IPS-18a (cell line): Measurements from ENCODE around the gene IFNK.
A peak's percentile ranks its signal among the peaks of the same experiment; 100 is the strongest.

ENCODE experiments used
- H3K27ac ChIP-seq: one replicate; pipeline ENCODE4 v1.5.1; 2013; ENCODE audit warnings: low read length
- H3K27me3 ChIP-seq: one replicate; pipeline ENCODE4 v1.6.1; 2013; ENCODE audit warnings: mild to moderate bottlenecking, low read length; ENCODE audit not compliant: control insufficient read depth, insufficient read depth
- H3K36me3 ChIP-seq: one replicate; pipeline ENCODE4 v1.6.1; 2013; ENCODE audit warnings: low read depth, low read length; ENCODE audit not compliant: control insufficient read depth
- H3K4me1 ChIP-seq: one replicate; pipeline ENCODE4 v1.6.1; 2013; ENCODE audit warnings: low read depth, low read length; ENCODE audit not compliant: control insufficient read depth
- H3K4me3 ChIP-seq: one replicate; pipeline ENCODE4 v1.5.1; 2013; ENCODE audit warnings: low read length
- H3K9ac ChIP-seq: one replicate; pipeline ENCODE4 v1.6.1; 2013; ENCODE audit warnings: mild to moderate bottlenecking, low read length, moderate library complexity
- H3K9me3 ChIP-seq: one replicate; pipeline ENCODE4 v1.6.1; 2013; ENCODE audit warnings: low read depth, low read length; ENCODE audit not compliant: control insufficient read depth

Gene IFNK

DNA sequence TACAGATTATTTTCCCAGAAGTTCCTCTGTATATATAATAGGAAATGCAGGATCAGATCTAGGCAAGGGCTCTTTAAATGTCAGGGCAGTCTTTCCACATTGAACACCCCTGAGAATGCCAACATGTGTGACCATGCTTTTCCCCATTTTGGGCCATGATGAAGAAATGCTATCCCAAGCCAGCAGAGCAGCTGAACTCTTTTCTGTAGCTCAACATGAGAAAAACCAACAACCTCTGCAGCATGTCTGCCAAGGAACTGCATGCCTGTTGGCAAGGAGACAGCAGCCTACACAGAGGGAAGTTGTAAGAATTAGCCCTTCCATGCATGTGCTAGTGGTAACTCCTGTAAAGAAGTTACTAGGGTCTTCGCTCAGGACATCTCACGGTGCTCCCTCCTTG is 9.5 kb upstream of the IFNK start:
- Histone ChIP-seq H3K4me1 (no peaks in the 10 kb centered on the region), H3K36me3 (no peaks in the 10 kb centered on the region), H3K27me3 (no peaks in the 10 kb centered on the region), H3K27ac (no peak overlapping the region), H3K9me3 (no peaks in the 10 kb centered on the region), H3K4me3 (no peak overlapping the region), H3K9ac (no peak overlapping the region)

DNA sequence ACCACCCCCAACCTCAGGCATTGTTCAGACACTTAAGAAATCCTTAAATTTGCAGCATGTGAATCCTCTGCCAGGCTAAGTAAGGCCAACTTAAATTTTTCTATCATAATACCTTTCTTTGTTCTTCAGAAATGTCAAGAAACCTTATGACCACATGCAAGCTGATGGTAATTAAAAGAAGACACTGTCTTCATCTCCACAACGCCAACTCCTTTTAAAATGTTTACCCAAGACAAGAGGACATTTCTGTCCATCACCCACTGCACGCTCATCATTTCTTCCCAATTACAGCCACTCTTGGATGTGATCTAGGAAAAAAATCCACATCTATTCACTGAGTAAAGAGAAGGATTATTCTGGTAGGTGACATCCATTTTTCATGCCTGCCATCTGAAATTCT is 6.1 kb upstream of the IFNK start:
- Histone ChIP-seq H3K27ac (no peak overlapping the region), H3K36me3 (no peaks in the 10 kb centered on the region), H3K27me3 (no peaks in the 10 kb centered on the region), H3K4me1 (peaks cover 3% of the 10 kb centered on the region), H3K9ac (no peak overlapping the region), H3K9me3 (no peaks in the 10 kb centered on the region), H3K4me3 (no peak overlapping the region)

DNA sequence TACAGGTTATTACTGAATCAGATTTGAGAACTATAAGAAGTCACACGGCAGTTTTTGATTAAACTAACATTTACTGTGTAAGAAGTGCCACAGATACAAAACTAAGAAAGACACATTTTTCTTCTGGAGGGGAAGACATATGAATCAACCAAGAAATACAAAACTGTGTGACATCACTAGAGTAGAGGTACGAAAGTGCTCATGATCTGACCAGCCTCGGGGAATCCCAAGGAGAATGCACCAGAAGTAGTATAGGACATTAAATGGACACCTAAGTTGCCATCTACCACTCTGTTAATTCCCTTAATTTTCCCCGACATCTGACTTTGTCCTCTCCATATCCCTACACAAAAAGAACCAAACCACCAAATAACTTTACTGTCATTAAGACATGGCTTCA is 5.3 kb upstream of the IFNK start:
- Histone ChIP-seq H3K4me3 (no peak overlapping the region), H3K27me3 (no peaks in the 10 kb centered on the region), H3K36me3 (no peaks in the 10 kb centered on the region), H3K4me1 (peaks cover 10% of the 10 kb centered on the region), H3K9ac (no peak overlapping the region), H3K27ac (no peak overlapping the region), H3K9me3 (no peaks in the 10 kb centered on the region)

DNA sequence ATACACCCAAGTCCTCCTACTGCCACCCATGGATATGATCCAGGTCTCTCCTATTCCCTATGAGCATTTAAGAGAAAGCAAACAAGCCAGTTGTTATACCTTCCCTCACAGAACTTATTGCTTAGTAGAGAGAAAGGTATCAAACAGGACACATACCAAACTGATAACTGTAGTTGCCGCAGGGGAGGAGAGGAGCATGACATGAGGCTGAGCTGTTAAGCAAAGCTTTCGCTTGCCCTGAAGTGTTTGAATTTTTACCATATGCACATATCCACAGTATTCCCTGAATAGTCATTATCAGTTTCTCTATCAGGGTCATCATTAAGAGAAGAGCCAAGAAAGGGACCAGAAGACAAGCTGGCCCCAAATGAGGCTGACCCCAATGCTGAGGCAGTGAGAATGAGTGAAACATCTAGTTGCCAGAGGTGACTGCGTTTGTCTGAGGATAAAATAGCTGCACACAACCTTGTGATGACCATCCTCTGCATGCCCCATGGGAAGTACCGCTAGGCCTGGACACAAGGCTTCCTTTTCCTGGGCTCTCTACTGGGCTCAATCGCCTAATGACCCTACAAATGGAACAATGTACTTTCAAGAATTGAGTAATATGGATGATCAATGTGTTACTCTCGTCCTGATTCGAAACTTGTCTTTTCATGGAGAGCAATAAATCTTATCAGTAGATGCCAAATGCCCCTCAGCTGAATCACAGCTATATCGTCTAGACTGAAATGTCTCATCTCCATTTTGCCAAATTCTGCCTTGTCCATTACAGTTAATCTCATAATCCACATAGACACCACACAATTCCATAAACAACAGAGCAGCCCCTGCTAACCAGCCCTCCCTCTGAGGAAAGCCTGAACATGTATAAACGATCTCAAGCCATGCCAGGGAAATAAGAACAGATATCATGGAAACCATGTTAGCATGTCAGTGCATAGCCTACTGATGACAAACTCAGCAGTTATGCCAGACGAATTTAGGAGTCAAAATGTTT is 4.3 kb upstream of the IFNK start:
- peaks cover 10% of the 10 kb centered on the region for H3K4me1 ChIP-seq
- peaks cover 2% of the 10 kb centered on the region for H3K36me3 ChIP-seq
- H3K27ac ChIP-seq = no peak overlapping the region
- no peak overlapping the region for H3K9ac ChIP-seq
- H3K4me3 ChIP-seq = no peak overlapping the region
- H3K9me3 ChIP-seq = no peaks in the 10 kb centered on the region
- H3K27me3 ChIP-seq = no peaks in the 10 kb centered on the region

DNA sequence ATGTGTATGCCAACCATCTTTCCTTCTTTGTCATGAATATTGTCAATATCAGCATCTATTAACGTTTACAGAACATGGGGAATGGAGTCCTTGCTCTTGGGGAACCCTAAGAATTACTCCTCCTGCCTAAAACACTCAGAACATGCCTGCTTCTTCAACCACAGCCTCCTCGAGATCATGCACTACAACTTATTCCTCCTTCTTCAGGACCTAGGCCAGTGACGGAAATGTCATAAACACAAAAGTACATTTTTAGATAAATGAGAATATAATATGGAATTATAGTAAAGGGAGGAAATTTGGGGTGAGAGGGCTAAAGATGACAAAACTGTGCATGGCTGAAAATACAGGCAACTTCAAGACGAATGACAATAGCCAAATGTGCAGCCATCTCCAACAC is 3.1 kb upstream of the IFNK start:
- no peak overlapping the region for H3K27ac ChIP-seq
- H3K4me1 ChIP-seq = peaks cover 14% of the 10 kb centered on the region
- H3K9ac ChIP-seq = no peak overlapping the region
- H3K36me3 ChIP-seq = peaks cover 2% of the 10 kb centered on the region
- no peak overlapping the region for H3K4me3 ChIP-seq
- H3K27me3 ChIP-seq = no peaks in the 10 kb centered on the region
- H3K9me3 ChIP-seq = no peaks in the 10 kb centered on the region

DNA sequence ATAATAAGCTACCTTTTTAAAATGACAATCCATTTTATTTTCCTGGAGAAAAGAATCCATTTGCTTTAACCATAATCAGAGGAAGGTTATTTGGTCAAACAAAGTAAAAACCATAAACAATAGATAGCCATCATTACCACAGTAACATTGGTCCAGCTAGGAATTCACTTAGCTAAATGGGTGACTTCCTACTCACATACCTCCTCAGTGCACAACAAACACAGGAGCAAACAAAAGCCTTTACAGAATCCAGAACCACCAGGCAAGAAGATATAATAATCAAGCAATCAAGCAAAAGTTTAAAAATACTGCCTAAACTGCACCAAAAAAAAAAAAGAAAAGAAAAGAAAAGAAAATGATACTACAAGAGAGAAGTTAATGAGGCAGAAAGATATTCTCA is 949 bp upstream of the IFNK start:
- Histone ChIP-seq H3K9ac (no peak overlapping the region), H3K36me3 (peaks cover 2% of the 10 kb centered on the region), H3K27ac (no peak overlapping the region), H3K4me3 (no peak overlapping the region), H3K4me1 (peaks cover 24% of the 10 kb centered on the region), H3K27me3 (peaks cover 16% of the 10 kb centered on the region), H3K9me3 (no peaks in the 10 kb centered on the region)

DNA sequence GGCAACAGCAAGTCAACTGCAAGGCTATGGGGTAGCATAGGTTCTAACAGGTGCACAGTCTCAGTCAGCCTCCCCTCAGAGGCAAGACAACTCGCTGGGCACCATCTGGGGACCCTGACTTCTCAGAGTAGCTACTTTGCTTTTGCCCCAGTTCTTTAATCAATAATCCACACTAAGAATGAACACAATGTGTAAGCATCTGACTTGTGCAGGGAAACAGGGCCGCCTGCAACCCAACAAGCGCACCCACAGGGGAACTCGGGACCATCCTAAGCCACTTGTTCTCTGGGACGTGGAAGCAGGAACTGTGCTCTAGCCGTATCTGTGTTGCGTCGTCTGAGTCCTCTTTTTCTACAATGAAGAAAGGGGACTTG is 3.6 kb downstream of the IFNK start:
- Histone ChIP-seq H3K9ac (peak overlapping the region; percentile 75), H3K4me1 (peaks cover 24% of the 10 kb centered on the region), H3K4me3 (peak overlapping the region; percentile 87), H3K27me3 (peaks cover 16% of the 10 kb centered on the region), H3K36me3 (peaks cover 2% of the 10 kb centered on the region), H3K27ac (no peak overlapping the region), H3K9me3 (no peaks in the 10 kb centered on the region)

DNA sequence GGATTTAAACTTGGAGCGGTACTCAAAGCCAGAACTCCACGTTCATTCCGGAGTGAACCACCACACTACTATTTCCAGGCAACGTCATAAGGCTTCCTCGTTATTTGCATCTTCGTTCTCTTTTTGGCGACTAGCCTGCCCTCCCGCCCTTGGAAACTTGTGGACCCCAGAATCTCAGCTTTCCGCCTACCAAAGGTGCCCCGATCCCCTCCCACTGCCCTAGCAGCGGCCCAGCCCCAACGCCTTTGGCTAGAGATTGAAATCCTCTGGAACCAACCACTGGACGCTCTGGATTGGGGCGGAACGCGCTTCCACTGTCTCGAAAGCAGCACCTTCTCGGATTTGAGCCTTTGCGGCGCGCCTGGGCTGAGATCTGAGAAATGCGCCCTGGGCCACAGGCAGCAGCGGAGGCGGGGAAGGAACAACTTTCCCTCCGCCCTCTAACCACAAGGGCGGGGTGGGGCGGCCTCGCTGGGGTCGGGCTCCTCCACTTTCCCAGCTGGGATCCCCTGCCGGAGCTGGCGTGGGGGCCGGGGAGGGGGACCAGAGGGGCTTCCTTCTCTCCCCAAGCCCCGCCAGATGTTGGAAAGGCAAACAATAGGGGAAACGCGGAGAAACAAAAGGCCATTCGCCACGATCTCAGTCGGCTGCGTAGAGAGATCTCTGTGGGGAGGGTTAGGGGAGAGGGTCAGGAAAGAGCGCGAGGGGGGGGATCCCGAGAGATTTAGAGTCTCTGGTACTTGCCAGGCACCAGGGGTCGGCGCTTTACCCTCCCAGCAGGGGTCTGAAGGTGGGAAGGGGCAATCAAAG is 4.2 kb downstream of the IFNK start:
- Histone ChIP-seq H3K4me1 (peaks cover 19% of the 10 kb centered on the region), H3K36me3 (peaks cover 2% of the 10 kb centered on the region), H3K9me3 (no peaks in the 10 kb centered on the region), H3K9ac (peak overlapping the region; percentile 75), H3K27ac (peak overlapping the region; percentile 40), H3K27me3 (peaks cover 16% of the 10 kb centered on the region), H3K4me3 (peak overlapping the region; percentile 87)

DNA sequence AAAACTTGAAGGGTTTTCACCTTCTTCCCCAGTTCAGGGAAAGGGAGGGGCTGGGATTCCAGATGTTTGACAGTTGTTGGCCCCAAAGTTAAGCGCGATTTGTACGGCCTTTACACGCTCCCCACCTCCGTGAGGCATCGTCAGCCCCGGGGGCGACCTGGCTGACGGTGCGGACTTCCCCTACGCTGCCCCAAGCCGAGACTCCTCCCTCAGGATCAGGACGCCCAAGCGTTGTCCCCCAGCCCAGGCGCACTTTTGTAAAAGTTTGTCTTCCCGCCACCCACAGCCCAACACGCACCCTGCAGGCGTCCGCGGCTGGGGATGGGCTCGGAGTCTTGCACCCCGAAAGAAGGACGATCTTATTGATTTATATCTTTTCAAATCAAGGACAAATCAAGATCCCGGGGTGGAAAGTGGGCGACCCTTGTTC is 4.8 kb downstream of the IFNK start:
- H3K27ac ChIP-seq = peak overlapping the region; percentile 40
- peaks cover 2% of the 10 kb centered on the region for H3K36me3 ChIP-seq

DNA sequence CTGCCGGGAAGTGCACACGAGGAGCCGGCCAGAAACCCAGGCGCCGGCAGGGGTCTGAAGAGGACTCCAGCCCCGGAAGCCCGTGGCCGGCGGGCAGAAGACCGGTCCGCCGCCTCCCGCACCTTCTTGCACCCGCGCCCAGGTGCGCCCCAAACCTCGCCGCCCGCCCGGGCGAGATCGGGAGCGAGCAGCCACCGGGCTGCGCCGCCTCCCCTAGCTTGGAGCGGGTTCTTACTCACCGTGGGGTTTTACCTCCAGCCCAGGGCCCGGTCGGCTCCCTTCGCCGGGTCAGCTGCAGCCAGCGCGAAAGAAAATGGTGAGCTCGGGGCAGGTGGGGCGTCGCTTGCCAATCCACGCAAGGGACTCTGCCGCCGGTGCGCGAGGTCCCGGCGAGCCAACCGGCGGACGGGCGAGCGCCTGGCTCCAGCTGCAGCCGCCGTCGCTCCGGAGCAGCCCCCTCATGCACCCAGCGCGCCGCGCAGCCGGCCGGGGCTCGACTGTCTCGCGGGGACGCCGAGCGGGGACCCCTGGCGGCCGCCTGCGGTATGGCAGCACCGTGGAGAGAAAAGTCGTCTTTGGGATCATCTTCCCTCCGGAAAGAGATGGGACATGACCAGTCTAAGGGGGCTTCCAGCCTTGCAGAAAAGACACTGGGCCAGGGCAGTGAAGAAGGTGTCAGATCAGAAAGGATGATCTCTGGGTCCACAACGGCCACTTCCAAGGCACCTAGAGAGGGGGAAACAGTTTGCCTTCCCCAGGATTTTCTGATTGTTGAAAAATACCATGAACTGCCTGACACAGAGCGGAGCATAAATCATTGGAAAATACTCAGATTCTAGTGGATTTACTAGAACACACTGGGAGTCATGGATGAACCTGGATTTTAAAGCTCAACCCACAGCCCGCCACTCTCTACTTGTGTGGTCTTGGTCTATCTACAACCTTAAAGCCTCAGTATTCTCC is 5.5 kb downstream of the IFNK start, which contains the start of gene MOB3B:
TSS of gene MOB3B (minus strand) at position 499 of the 963 bp plus-strand sequence. CDS start 74,264 bp downstream, outside the sequence.
- Histone ChIP-seq H3K9me3 (no peaks in the 10 kb centered on the region), H3K4me1 (peaks cover 14% of the 10 kb centered on the region), H3K27me3 (peaks cover 16% of the 10 kb centered on the region), H3K9ac (peak within 1 kb of the TSS; percentile 75), H3K27ac (peak within 1 kb of the TSS; percentile 40), H3K4me3 (peak within 1 kb of the TSS; percentile 87), H3K36me3 (no peaks in the 10 kb centered on the region)

More for the DNA sequence above, 4.8 kb downstream of the IFNK start:
- Histone ChIP-seq H3K27me3 (peaks cover 16% of the 10 kb centered on the region), H3K9me3 (no peaks in the 10 kb centered on the region), H3K4me1 (peaks cover 14% of the 10 kb centered on the region), H3K9ac (peak overlapping the region; percentile 75), H3K4me3 (peak overlapping the region; percentile 87)
